B cell (primary cell): ENCODE data around the gene HOPX. TPM values are rescaled to one million over a fixed set of nuclear protein-coding genes. Genes with fewer than 3 reads are reported as not detected.

Experiments
- ATAC-seq: fragments of 200-7000 bp; cut with Tn5 transposase; one replicate; pipeline ENCODE4 v1.10.0; 2021; ENCODE audit warnings: low read depth, mild to moderate bottlenecking, moderate number of reproducible peaks, moderate library complexity
- CTCF ChIA-PET: fragments of 350-600 bp; sonication (Branson Sonifier 250); formaldehyde crosslinking; loops from one replicate; lab custom pipeline; 2021; ENCODE audit warnings: antibody characterized with exemption, inconsistent platforms; lab: Charles Lee
- POLR2A ChIA-PET: fragments of 350-600 bp; sonication (Branson Sonifier 250); formaldehyde crosslinking; loops from one replicate; lab custom pipeline; 2021; ENCODE audit warnings: antibody characterized with exemption; lab: Charles Lee
- DNase-seq: peaks from one replicate; pipeline ENCODE4 v3.0.0; 2013
- H2AFZ ChIP-seq: 2 replicates; pipeline ENCODE4 v1.6.1; 2012; ENCODE audit warnings: mild to moderate bottlenecking, low read depth, low read length; ENCODE audit not compliant: insufficient read depth, poor library complexity, severe bottlenecking
- H3K27ac ChIP-seq, 2 donors: 1 replicate in 1 of 2; 2 replicates in 1 of 2; pipeline ENCODE4 v1.5.1; 2012 to 2013; ENCODE audit warnings: low read length in 2 of 2, mild to moderate bottlenecking in 2 of 2, moderate library complexity in 1 of 2
- H3K27me3 ChIP-seq, 4 experiments: fragments of 200-600 bp in 1 of 4; sonication (generic) in 1 of 4; replicated peaks in 1 of 4; 1 replicate in 2 of 4; 2 replicates in 2 of 4; pipeline versions ENCODE4 v1.6.1 to v1.7.0; 2013 to 2016; ENCODE audit warnings: low read length in 3 of 4, mild to moderate bottlenecking in 2 of 4, mixed read lengths in 1 of 4, moderate library complexity in 1 of 4; ENCODE audit not compliant: insufficient read depth in 4 of 4, control insufficient read depth in 3 of 4; ENCODE audit errors: control extremely low read depth in 1 of 4
- H3K36me3 ChIP-seq, 2 experiments: replicated peaks in 1 of 2; 1 replicate in 1 of 2; 2 replicates in 1 of 2; pipeline versions ENCODE4 v1.6.1 to v1.7.1; 2013; ENCODE audit warnings: low read length in 1 of 2; ENCODE audit not compliant: insufficient read depth in 2 of 2, control insufficient read depth in 1 of 2; ENCODE audit errors: control extremely low read depth in 1 of 2, extremely low read depth in 1 of 2
- H3K4me1 ChIP-seq, 2 donors: fragments of 200-600 bp in 1 of 2; sonication (generic) in 1 of 2; 1 replicate in 1 of 2; 2 replicates in 1 of 2; pipeline versions ENCODE4 v1.5.1 to v1.6.1; 2013 to 2017; ENCODE audit warnings: low read length in 2 of 2; ENCODE audit not compliant: control insufficient read depth in 2 of 2, insufficient read depth in 2 of 2
- H3K4me2 ChIP-seq: replicated peaks from 2 replicates; pipeline ENCODE3; 2012; ENCODE audit warnings: mild to moderate bottlenecking, low read depth, low read length; ENCODE audit not compliant: poor library complexity, severe bottlenecking
- H3K4me3 ChIP-seq, 5 experiments: fragments of 200-600 bp in 1 of 5; sonication (generic) in 1 of 5; 1 replicate in 3 of 5; 2 replicates in 2 of 5; pipeline versions ENCODE4 v1.5.1 to v1.7.0; 2011 to 2016; ENCODE audit warnings: low read length in 4 of 5, mild to moderate bottlenecking in 4 of 5, low read depth in 2 of 5, control low read depth in 1 of 5, moderate library complexity in 1 of 5; ENCODE audit not compliant: insufficient read depth in 1 of 5; ENCODE audit errors: control extremely low read depth in 1 of 5, extremely low read depth in 1 of 5
- H3K79me2 ChIP-seq: fragments of 200-600 bp; sonication (generic); one replicate; pipeline ENCODE4 v1.6.0; 2016; ENCODE audit warnings: low read length; ENCODE audit not compliant: control insufficient read depth, insufficient read depth
- H3K9ac ChIP-seq: fragments of 200-600 bp; sonication (generic); 2 replicates; pipeline ENCODE4 v1.6.1; 2017; ENCODE audit warnings: mild to moderate bottlenecking, low read length, moderate library complexity
- H3K9me3 ChIP-seq, 3 donors: one replicate each; pipeline versions ENCODE4 v1.6.1 to v1.7.1; 2013; ENCODE audit warnings: low read length in 2 of 3; ENCODE audit not compliant: control insufficient read depth in 2 of 3, insufficient read depth in 1 of 3; ENCODE audit errors: control extremely low read depth in 1 of 3
- H4K20me1 ChIP-seq: 2 replicates; pipeline ENCODE4 v1.6.0; 2012; ENCODE audit warnings: mild to moderate bottlenecking, low read length; ENCODE audit not compliant: insufficient read depth, control insufficient read depth, poor library complexity, severe bottlenecking
- H3K27ac Mint-ChIP-seq: one replicate; pipeline ENCODE4 v1.8.0; 2021; ENCODE audit warnings: mixed read lengths
- H3K27me3 Mint-ChIP-seq: one replicate; pipeline ENCODE4 v1.8.0; 2021; ENCODE audit warnings: mixed read lengths
- H3K4me1 Mint-ChIP-seq: one replicate; pipeline ENCODE4 v1.8.0; 2021; ENCODE audit warnings: mixed read lengths
- H3K4me3 Mint-ChIP-seq: one replicate; pipeline ENCODE4 v1.8.0; 2021; ENCODE audit warnings: mixed read lengths
- H3K9me3 Mint-ChIP-seq: one replicate; pipeline ENCODE4 v1.8.0; 2022; ENCODE audit warnings: mixed read lengths; ENCODE audit not compliant: insufficient read depth
- EZH2 ChIP-seq: IDR thresholded peaks from 2 replicates; pipeline ENCODE4 v1.6.1; 2012; ENCODE audit warnings: borderline replicate concordance, low read depth, mild to moderate bottlenecking, moderate library complexity, low read length; ENCODE audit not compliant: insufficient read depth, poor library complexity, severe bottlenecking
- WGBS: methylation state at CpG from one replicate; pipeline ENCODE4 v1.1.5; 2013; ENCODE audit warnings: missing lambda C conversion rate; ENCODE audit not compliant: insufficient coverage; 5-methylcytosine and 5-hydroxymethylcytosine counted together
- intact Hi-C: fragments of 100-400 bp; cut with micrococcal nuclease; formaldehyde crosslinking; loops from one replicate; pipeline ENCODE4 v1.10.0; 2022
- polyA plus RNA-seq: library from polyadenylated mRNA; depleted of rRNA; stranded (reverse); fragments of >200 nt; gene quantifications from 2 replicates; pipeline ENCODE4 v1.2.3, GENCODE V29; 2012
- total RNA-seq, 2 donors: library from RNA; stranded (reverse); fragments of 120-200 nt in 1 of 2; gene quantifications; 1 replicate in 1 of 2; 2 replicates in 1 of 2; pipeline versions ENCODE4 v1.2.3 to v1.2.4, GENCODE V29; 2013 to 2022
- TF ChIP-seq, protein P1 (sequence below): fragments of 200-600 bp; IDR thresholded peaks from one replicate; pipeline ENCODE4 v1.8.0; 2022; ENCODE audit warnings: antibody characterized with exemption, mild to moderate bottlenecking

The HOPX gene
- total and polyA plus RNA-seq, 2 donors (not counting 1 experiment from before 2014, with no cell fraction given) = 7.4 to 29.2 TPM

DNA sequence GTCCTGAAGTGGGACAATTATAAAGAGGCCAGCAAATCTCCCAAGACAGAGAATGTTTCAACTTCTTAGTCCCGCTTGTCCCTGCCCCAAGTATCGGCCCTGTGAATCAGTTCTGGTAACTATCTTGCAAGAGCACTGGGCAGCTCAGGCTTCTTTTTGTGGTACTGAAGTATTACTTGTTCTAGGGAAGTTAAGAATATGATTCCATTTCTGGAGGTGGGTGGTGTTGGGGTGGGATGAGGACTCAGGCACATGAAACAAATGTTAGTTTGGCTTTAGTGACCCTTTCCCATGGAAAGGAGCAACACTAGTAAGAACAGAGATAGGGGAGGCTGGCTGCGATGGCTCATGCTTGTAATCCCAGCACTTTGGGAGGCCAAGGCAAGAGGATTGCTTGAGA, 28.9 kb downstream of the HOPX start:
- intact Hi-C loops = no loop called here
- Histone ChIP-seq H2AFZ (no peak overlapping the region), H3K27ac (no peak overlapping the region), H3K4me2 (no peak overlapping the region), H3K4me1 (peaks cover 48 to 63% of the 10 kb centered on the region in 2 donors), H3K79me2 (no peaks in the 10 kb centered on the region), H3K27me3 (peaks cover 0 to 9% (median 0%) of the 10 kb centered on the region in 4 experiments), H3K4me3 (no peak overlapping the region), H4K20me1 (no peaks in the 10 kb centered on the region), H3K9ac (no peak overlapping the region), H3K36me3 (no peaks in the 10 kb centered on the region), H3K9me3 (no peaks in the 10 kb centered on the region)
- CTCF ChIA-PET = interaction anchor here (0.6 kb wide), 1 partner anchor 8 kb away, joined by 4 read pairs; no protein-coding TSS in a partner anchor
- H3K27me3 Mint-ChIP-seq = no peaks in the 10 kb centered on the region
- TF ChIP-seq, protein P1, sequence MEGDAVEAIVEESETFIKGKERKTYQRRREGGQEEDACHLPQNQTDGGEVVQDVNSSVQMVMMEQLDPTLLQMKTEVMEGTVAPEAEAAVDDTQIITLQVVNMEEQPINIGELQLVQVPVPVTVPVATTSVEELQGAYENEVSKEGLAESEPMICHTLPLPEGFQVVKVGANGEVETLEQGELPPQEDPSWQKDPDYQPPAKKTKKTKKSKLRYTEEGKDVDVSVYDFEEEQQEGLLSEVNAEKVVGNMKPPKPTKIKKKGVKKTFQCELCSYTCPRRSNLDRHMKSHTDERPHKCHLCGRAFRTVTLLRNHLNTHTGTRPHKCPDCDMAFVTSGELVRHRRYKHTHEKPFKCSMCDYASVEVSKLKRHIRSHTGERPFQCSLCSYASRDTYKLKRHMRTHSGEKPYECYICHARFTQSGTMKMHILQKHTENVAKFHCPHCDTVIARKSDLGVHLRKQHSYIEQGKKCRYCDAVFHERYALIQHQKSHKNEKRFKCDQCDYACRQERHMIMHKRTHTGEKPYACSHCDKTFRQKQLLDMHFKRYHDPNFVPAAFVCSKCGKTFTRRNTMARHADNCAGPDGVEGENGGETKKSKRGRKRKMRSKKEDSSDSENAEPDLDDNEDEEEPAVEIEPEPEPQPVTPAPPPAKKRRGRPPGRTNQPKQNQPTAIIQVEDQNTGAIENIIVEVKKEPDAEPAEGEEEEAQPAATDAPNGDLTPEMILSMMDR = no peak
- no peak for TF ChIP-seq EZH2
- no peak for DNase-seq
- POLR2A ChIA-PET = no interaction called here
- no peak for ATAC-seq
- H3K27ac Mint-ChIP-seq = no peak overlapping the region
- WGBS = 100% methylated on average over 3 of the region's 3 CpGs
- H3K4me1 Mint-ChIP-seq = peaks cover 65% of the 10 kb centered on the region
- no peaks in the 10 kb centered on the region for H3K9me3 Mint-ChIP-seq
- H3K4me3 Mint-ChIP-seq = no peak overlapping the region

DNA sequence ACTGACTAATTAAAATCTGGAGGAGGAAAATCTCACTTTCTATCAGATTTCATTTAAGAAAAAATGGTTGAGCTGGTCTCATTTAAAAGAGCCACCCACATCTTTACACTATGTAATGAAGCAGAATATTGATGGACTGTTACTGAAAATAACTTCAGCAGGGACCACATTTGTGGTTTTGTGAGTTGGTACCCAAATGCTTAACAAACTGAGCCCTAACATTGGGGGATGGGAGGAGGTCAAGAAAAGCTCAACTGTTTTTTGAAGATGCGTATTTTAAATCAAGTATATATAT, 30.1 kb downstream of the HOPX start:
- Histone ChIP-seq H3K27ac (peak overlapping the region in 1 of 2 donors; percentile 71), H2AFZ (peak overlapping the region; percentile 52), H3K36me3 (no peaks in the 10 kb centered on the region), H3K4me3 (no peak overlapping the region), H3K4me1 (peaks cover 40 to 53% of the 10 kb centered on the region in 2 donors), H3K9ac (no peak overlapping the region), H4K20me1 (no peaks in the 10 kb centered on the region), H3K9me3 (peaks cover 0 to 7% (median 7%) of the 10 kb centered on the region in 3 donors), H3K27me3 (peaks cover 0 to 4% (median 0%) of the 10 kb centered on the region in 4 experiments), H3K4me2 (peak overlapping the region; percentile 57), H3K79me2 (no peaks in the 10 kb centered on the region)
- intact Hi-C loops = no loop called here
- no peak overlapping the region for H3K4me3 Mint-ChIP-seq
- no CpG with 5 or more reads among the region's 1 CpG for WGBS
- CTCF ChIA-PET = interaction anchor here (1.4 kb wide), 2 partner anchors 12 to 15 kb away, joined by 3 to 4 read pairs; no protein-coding TSS in a partner anchor
- TF ChIP-seq, protein P1 = no peak
- no peak for TF ChIP-seq EZH2
- no peak for ATAC-seq
- no peaks in the 10 kb centered on the region for H3K27me3 Mint-ChIP-seq
- peak overlapping the region; percentile 80 for H3K27ac Mint-ChIP-seq
- DNase-seq = no peak
- POLR2A ChIA-PET = no interaction called here
- H3K9me3 Mint-ChIP-seq = peaks cover 3% of the 10 kb centered on the region
- H3K4me1 Mint-ChIP-seq = peaks cover 56% of the 10 kb centered on the region
